ENCODE results near the gene HS3ST2.

DNA sequence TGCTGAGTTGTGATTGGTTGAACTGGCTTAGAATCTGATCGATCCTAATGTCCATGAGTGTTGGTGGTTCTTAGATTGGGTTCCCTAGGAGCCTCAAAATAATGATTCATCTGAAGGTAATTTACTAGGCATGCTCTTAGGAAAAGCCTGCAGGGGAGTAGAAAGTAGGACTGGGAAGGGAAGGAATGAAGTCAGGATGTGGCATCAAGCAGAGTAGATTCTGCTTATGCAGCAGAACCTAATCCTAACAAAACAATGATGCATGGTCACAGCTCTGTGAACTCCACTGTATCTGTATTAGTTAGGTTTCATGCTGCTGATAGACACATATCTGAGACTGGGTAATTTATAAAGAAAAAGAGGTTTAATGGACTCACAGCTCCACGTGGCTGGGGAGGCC, 132.5 kb downstream of the HS3ST2 start:
- TF ChIP-seq PAX5 (IDR thresholded peaks at IDR 0.05; ENCODE audit: insufficient read depth, low read length, severe bottlenecking) = no peak
- TF ChIP-seq POLR2AphosphoS5 (IDR thresholded peaks at IDR 0.05; ENCODE audit: low read depth, low read length) = no peak
- no peak for TF ChIP-seq POLR2A (IDR thresholded peaks at IDR 0.05; ENCODE audit: low read depth, low read length)
- TF ChIP-seq TAF1 (IDR thresholded peaks at IDR 0.05; ENCODE audit: low read depth, low read length) = no peak
- no peak for TF ChIP-seq POU2F2 (IDR thresholded peaks at IDR 0.05; ENCODE audit: low read depth, low read length)

Data from GM12891 (cell line).